ENCODE measurements around the gene PFKFB3.
A peak's percentile ranks its signal among the peaks of the same experiment; 100 is the strongest.
"Not testable (repeated sequence)": the region's sequence is repeated elsewhere in the genome, so short reads cannot be mapped to it uniquely, and the experiment has no call there.

PFKFB3 gene

GRCh38 chr10:6202684-6203330 lies at the start of gene PFKFB3:
TSS of gene PFKFB3 (plus strand) at chr10:6202932. CDS start at chr10:6203261, 329 bp downstream.
- DNase-seq, result peak; percentile 33

- DNase-seq, result no peak
Measured at GRCh38 chr10:6153845-6154244, 48.9 kb upstream of the PFKFB3 start.

- no peak for DNase-seq
Measured at GRCh38 chr10:6154566-6154965, 48.2 kb upstream of the PFKFB3 start.

GRCh38 chr10:6158276-6158675 lies 44.5 kb upstream of the PFKFB3 start:
- no peak for DNase-seq

DNA sequence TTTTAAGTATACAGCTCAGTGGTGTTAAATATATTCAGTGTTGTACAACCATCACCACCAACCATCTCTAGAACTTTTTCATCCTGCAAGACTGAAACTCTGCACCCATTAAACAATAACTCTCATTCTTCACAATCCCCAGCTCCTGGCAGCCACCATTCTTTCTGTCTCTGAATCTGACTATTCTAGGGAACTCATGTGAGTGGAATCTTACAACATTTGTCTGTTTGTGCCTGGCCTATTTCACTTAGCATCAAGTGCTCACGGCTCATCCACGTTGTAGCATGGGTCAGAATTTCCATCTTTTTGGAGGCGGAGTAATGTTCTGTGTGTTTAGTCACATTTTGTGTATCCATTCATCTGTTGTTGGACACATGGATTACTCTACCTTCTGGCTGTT lies 40.8 kb upstream of the PFKFB3 start:
- no peak for DNase-seq

DNA sequence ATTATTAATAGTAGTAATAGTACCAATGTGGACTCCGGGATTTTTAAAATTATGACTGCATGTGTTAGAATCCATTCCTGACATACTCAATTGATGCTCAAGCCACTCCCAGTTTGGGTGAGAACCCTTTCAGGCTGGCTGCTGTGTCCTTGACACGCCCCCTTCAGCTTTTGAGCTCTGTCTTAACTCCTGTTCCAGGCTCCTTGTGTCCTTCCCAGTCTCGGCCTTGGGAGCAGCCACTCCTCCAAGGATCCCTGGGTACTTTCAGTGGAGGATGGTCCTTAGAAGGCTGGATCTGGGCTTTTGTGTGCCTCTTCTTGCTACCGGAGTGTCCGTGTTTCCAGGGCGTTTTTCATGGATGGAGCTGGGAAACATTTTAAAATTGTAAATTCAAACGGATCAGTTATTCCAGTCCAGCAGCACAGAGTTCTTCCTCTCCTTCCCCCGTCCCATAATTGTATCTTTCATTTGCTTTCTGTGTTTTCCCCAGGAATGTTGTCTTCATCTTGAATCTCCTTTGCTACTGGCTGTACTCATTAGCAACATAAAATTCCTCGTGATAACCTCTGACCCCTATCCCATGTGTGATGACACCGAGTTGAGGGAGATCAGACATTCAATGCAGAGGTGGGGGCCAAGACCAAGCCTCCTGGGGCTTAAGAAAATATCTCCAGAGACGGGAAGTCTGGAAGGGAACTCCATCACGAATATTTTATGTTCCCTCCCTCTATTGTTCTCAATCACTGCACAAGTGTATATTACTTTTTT lies 40.0 kb upstream of the PFKFB3 start:
- DNase-seq, result no peak

DNA sequence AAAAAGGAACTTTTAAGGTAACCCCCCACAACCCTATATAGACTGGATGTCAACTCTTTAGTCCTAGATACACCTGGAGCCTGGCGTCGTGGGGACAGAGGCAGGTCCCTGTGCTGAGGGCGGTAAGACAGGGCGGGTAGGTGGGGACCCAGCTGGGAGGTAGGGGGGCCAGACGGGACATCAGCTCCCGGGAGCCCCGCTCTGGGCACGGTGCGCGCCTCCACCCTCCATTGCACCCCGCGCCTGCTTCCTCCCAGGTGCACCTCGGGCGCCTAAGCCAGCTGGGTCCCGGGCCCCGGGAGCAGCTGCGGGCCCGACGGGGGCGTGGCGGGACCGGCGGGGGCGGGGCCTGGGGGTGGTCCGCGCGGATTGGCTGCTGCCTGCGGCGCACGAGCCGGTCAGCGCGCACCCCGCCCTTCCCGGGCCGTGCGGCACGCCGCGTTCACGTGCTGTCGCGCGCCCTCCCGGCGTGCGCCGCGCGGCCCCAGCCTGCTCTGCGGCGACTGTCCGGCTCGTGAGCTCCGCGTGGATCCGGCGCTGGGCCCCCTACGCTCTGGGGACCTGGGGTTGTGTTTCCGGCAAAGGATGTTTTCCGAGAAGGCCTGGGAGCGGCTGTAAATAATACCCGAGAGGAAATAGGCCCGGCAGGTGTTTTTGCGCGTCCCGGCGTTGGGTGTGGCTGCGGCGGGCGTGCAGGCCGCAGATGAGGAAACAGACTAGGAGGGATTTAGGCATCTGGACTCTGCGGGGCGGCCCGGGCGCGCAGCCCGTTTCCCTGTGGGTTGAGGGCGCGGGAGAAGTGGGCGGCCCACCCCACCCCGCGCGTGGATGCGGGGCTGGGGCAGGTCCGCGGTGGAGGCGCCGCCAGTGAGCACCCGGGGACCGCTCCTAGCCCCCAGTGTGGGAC lies 39.1 kb upstream of the PFKFB3 start:
- DNase-seq, result peak; percentile 63

DNA sequence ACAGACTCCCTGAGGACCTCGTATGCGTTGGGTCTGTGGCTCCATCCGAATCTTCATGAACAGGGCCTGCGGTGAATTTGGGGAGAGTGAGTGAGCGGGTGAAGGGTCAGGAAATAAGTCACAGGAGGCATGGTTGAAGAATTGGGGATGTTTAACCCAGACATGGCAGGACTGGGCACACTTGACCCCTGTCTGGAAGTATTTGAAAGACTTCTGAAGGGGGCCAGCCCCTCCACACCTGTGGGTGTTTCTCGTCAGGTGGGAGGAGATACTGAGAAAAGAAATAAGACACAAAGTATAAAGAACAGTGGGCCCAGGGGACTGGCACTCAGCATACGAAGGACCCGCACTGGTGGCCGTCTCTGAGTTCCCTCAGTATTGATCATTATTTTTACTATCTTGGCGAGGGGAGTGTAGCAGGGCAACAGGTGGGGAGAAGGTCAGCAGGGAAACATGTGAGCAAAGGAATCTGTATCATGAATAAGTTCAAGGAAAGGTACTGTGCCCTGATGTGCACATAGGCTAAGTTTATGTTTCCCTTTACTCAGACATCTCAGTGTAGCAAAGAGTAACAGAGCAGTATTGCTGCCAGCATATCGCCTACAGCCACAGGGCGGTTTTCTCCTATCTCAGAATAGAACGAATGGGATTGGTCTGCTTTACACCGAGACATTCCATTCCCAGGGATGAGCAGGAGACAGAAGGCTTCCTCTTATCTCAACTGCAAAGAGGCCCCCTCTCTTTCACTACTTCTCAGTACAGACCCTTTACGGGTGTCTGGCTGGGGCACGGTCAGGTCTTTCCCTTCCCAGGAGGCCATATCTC lies 38.2 kb upstream of the PFKFB3 start:
- no peak for DNase-seq

GRCh38 chr10:6165221-6165725 lies 37.5 kb upstream of the PFKFB3 start:
- no peak for DNase-seq

DNA sequence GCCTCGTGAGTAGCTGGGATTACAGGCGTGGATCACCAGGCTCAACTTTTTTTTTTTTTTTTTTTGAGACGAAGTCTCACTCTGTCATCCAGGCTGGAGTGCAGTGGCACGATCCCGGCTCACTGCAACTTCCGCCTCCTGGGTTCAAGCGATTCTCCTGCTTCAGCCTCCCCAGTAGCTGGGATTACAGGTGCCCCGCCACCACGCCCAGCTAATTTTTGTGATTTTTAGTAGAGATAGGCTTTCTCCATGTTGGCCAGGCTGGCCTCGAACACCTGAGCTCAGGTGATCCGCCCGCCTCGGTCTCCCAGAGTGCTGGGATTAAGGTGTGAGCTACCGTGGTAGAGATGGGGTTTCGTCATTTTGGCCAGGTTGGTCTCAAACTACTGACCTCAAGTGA lies 36.8 kb upstream of the PFKFB3 start:
- DNase-seq, result not testable (repeated sequence)

GRCh38 chr10:6167456-6167855 lies 35.3 kb upstream of the PFKFB3 start:
- DNase-seq, result no peak

GRCh38 chr10:6168084-6168483 lies 34.6 kb upstream of the PFKFB3 start:
- no peak for DNase-seq

- DNase-seq, result no peak
Measured at GRCh38 chr10:6170638-6171037, 32.1 kb upstream of the PFKFB3 start.

DNA sequence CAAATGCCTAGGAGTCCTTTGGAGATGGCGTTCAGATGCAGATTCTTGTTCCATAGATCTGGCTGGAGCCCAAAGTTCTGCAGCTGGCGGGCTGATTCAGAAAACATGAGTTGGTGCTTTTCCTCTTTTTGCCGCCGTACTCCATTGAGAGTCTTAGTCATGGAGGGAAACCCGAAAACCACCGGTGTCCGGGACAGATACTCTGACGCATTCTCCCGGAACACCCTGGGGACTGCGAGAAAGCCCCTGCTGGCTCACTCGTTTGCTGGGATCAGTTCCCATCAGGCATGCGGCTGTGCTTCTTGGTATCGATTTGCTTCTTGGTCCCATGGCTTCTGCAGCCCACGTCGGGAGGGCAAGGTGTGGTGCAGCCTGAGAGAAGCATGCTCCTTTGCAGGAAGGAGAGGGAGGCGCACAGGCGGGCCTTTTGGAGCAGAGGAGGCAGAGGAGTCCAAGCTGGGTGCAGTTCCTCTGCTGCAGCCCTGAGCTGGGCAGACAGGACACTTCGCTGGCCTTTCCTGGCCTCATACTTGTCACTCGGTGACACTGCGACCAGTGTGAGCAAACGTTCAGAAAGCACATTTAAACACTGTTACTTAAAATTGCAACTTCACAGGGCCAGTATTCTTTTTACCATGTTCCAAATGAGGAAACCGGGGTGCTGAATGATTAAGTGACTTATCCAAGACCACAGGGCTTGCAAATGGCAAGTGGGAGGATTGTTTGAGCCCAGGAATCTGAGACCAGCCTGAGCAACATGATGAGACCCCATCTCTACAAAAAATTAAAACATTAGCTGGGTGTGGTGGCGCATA lies 30.6 kb upstream of the PFKFB3 start:
- no peak for DNase-seq

DNA sequence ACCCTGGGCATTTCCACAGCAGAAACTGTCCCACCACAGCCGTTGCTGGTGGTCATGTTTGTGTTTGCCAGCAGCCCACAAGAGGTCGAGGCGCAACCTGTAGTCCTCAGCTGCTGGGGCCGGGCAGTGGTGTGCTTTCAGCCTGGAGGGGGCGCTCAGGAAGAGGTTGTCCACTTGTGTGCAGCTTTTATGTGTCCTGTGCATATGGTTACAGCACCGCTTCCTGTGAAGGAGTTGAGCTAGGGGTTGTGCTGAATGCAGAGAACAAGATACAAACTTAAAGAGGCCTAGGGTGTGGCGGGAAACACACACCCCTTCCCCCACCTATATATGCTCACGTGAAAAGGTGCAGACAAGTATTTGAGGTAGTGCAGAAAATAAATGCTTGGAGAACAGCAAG lies 29.5 kb upstream of the PFKFB3 start:
- DNase-seq, result no peak

- DNase-seq, result no peak
Measured at GRCh38 chr10:6174201-6174874, 28.4 kb upstream of the PFKFB3 start.

GRCh38 chr10:6175329-6176055 lies 27.2 kb upstream of the PFKFB3 start:
- DNase-seq, result no peak

DNA sequence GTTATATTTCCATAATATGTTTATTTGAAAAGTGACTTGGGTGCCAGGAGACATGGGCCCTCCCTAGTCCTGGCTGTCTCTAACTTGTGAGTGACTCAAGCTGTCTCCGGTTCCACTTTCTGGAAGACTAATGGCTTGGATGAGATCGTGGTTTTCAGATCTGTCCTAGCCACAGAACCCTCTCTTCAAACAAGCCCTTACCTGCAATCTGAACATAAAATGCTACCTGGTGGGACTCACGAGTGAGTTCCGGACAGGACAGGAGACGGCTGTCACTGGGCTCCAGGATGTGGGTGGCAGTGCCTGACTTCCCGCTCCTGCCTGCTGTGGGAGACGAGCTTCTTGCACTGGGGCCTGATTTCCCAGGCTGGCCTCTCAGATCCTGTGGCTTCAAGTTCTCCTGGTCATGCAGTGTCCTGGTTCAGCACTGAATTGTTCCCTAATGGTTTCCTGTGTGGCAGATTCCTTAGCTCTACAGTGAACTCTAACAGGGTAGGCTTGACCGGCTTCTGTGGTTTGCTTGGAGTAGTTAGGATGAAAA lies 26.0 kb upstream of the PFKFB3 start:
- DNase-seq, result no peak

GRCh38 chr10:6177880-6178281 lies 24.9 kb upstream of the PFKFB3 start:
- DNase-seq, result no peak

GRCh38 chr10:6178581-6178980 lies 24.2 kb upstream of the PFKFB3 start:
- DNase-seq, result no peak

All from NCI-H748 treated with DMSO at 0.1 percent for 48 hours (cell line).